Renal pelvis (tissue), 4 donors: ENCODE measurements around the gene PRSS36. TPM values are rescaled to one million over a fixed set of nuclear protein-coding genes. Genes with fewer than 3 reads are reported as not detected.
"Not testable (repeated sequence)": the region's sequence is repeated elsewhere in the genome, so short reads cannot be mapped to it uniquely, and the experiment has no call there.

Experiments
- DNase-seq: peaks from one replicate; pipeline ENCODE4 v3.0.0-alpha.2; 2013
- polyA plus RNA-seq, 3 donors: library from polyadenylated mRNA; unstranded; fragments of 120-200 nt; gene quantifications; one replicate each; pipeline ENCODE4 v1.2.1, GENCODE V29; 2013; ENCODE audit not compliant: insufficient read length in 3 of 3

The PRSS36 gene
- polyA plus RNA-seq, 3 donors, result 1.4 to 2.0 (median 1.7) TPM

GRCh38 chr16:31105677-31106213 is 44.1 kb downstream of the PRSS36 start:
- no peak for DNase-seq

GRCh38 chr16:31100876-31101641 is 48.8 kb downstream of the PRSS36 start:
- not testable (repeated sequence) for DNase-seq

- no peak for DNase-seq
Observed at GRCh38 chr16:31099860-31100638, 49.8 kb downstream of the PRSS36 start.

GRCh38 chr16:31094424-31095120 is 55.3 kb downstream of the PRSS36 start, which contains the start of gene VKORC1:
Gene VKORC1 (minus strand): TSS chr16:31094797. CDS start chr16:31094729, 68 bp downstream.
- DNase-seq, result peak; percentile 93

- DNase-seq, result peak; percentile 11
Observed at GRCh38 chr16:31094088-31094423, 55.8 kb downstream of the PRSS36 start.

GRCh38 chr16:31093132-31093703 is 56.6 kb downstream of the PRSS36 start:
- peak; percentile 11 for DNase-seq

GRCh38 chr16:31092330-31092729 is 57.5 kb downstream of the PRSS36 start:
- no peak for DNase-seq

- no peak for DNase-seq
Observed at GRCh38 chr16:31090540-31090939, 59.3 kb downstream of the PRSS36 start.

GRCh38 chr16:31089199-31089598 is 60.7 kb downstream of the PRSS36 start:
- no peak for DNase-seq

Other genes starting within 250 kb of the PRSS36 start
- gene FBXL19, start 226.5 kb downstream of the PRSS36 start, polyA plus RNA-seq, result 10 to 100 TPM; 32.2 to 35.4 (median 34.8) TPM
- gene ORAI3, start 201.0 kb downstream of the PRSS36 start, polyA plus RNA-seq, result 10 to 100 TPM; 21.7 to 23.4 (median 23.3) TPM
- 10 to 100 TPM; 18.7 to 22.6 (median 20.2) TPM for gene SETD1A, start 192.3 kb downstream of the PRSS36 start, polyA plus RNA-seq
- 10 to 100 TPM in 2 of 3 donors, 1 to 10 TPM in 1; 8.1 to 10.9 (median 10.8) TPM for gene HSD3B7, start 164.9 kb downstream of the PRSS36 start, polyA plus RNA-seq
- 1 to 10 TPM; 1.2 to 2.2 (median 1.7) TPM for gene STX1B, start 139.4 kb downstream of the PRSS36 start, polyA plus RNA-seq
- gene STX4, start 116.5 kb downstream of the PRSS36 start, polyA plus RNA-seq, result 10 to 100 TPM; 38.4 to 47.3 (median 45.4) TPM
- 1 to 10 TPM; 5.7 to 7.6 (median 6.4) TPM for gene ZNF668, start 75.8 kb downstream of the PRSS36 start, polyA plus RNA-seq
- 10 to 100 TPM; 13.2 to 19.0 (median 14.5) TPM for gene ZNF646, start 75.6 kb downstream of the PRSS36 start, polyA plus RNA-seq
- 1 to 10 TPM; 1.0 to 2.0 (median 1.3) TPM for gene PRSS53, start 61.1 kb downstream of the PRSS36 start, polyA plus RNA-seq
- 10 to 100 TPM; 64.6 to 86.1 (median 72.4) TPM for gene VKORC1, start 55.3 kb downstream of the PRSS36 start, polyA plus RNA-seq
- 10 to 100 TPM; 40.4 to 47.7 (median 41.6) TPM for gene BCKDK, start 41.7 kb downstream of the PRSS36 start, polyA plus RNA-seq
- gene KAT8, start 32.4 kb downstream of the PRSS36 start, polyA plus RNA-seq, result 10 to 100 TPM; 66.4 to 80.5 (median 75.9) TPM
- 10 to 100 TPM; 74.4 to 91.2 (median 75.3) TPM for gene PRSS8, start 14.3 kb downstream of the PRSS36 start, polyA plus RNA-seq
- gene FUS, start 30.1 kb upstream of the PRSS36 start, polyA plus RNA-seq, result 100 to 1,000 TPM; 689 to 914 (median 729) TPM
- gene PYCARD, start 52.7 kb upstream of the PRSS36 start, polyA plus RNA-seq, result 10 to 100 TPM; 10.3 to 13.1 (median 12.4) TPM
- under 1 TPM; 0.07 to 0.28 (median 0.18) TPM for gene TRIM72, start 64.1 kb upstream of the PRSS36 start, polyA plus RNA-seq
- not detected for gene PYDC1, start 67.1 kb upstream of the PRSS36 start, polyA plus RNA-seq
- gene ITGAM, start 109.9 kb upstream of the PRSS36 start, polyA plus RNA-seq, result 1 to 10 TPM; 1.7 to 2.6 (median 2.2) TPM
- gene ITGAX, start 205.1 kb upstream of the PRSS36 start, polyA plus RNA-seq, result 1 to 10 TPM in 1 of 3 donors, under 1 TPM in 2; 0.51 to 1.1 (median 0.83) TPM
- under 1 TPM in 2 of 3 donors, not detected in 1; 0.28 to 0.46 TPM for gene ITGAD, start 243.3 kb upstream of the PRSS36 start, polyA plus RNA-seq